Adrenal gland (tissue), 5 donors: ENCODE data around the gene NUP62CL.

Experiments used
- CTCF ChIP-seq, 6 experiments: fragments of 450-650 bp in 4 of 6; fragments of 200-600 bp in 2 of 6; sonication (generic) in 1 of 6; IDR thresholded peaks; 1 replicate in 5 of 6; 2 replicates in 1 of 6; pipeline versions ENCODE4 v1.5.1 to v1.8.0; 2016 to 2021; ENCODE audit warnings: antibody characterized with exemption in 6 of 6, mild to moderate bottlenecking in 2 of 6, moderate library complexity in 1 of 6
- POLR2A ChIP-seq, 2 donors: fragments of 450-650 bp; IDR thresholded peaks; one replicate each; pipeline ENCODE4 v1.6.1; 2017; ENCODE audit warnings: antibody characterized with exemption in 2 of 2, mild to moderate bottlenecking in 2 of 2, moderate library complexity in 1 of 2
- donor health status: DM: no; HTN: no; CAD: no.

DNA sequence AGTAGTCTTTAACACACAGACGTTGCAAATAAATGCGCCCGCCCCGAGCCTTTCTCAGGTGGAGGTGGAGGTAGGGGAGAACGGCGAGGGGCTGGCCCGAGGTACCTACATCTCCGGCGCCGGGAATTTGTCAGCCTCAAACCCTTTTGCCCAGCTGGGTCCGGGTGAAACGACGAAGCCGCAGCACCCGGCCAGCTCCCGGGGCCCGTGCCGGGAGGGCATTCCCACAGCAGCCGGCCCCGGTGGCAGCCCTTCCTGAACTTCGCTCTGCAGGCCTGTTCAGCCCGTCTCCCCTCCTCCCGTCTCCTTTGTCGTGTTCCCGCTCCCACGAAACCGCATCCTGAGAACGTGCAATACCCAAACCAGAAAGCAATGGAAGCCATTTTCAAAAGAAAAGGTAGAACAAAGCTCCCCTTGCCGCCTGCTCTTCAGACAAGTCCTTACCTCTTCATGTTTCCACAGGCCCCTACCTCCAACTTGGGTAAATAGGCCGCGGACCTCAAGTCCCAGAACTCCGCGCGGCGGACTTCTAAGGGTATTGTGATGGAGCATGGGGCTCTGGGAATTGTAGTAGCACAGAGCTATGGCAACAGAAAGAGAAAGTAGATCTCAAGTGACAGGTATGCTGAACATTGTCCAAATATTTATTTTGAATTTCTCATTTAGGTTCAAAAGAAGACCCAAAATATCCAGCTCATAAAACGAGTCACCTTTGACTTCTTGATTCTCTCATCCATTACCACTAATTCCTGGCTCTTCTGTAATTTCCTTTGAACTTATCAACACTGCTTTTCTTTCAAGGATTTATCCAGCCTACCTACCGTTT lies 87.7 kb downstream of the NUP62CL start, which contains the start of gene RBM41:
- no peak for TF ChIP-seq CTCF (IDR thresholded peaks at IDR 0.05)
- TF ChIP-seq POLR2A (IDR thresholded peaks at IDR 0.05): no peak
